Large intestine (tissue), 3 donors: Measurements from ENCODE around the gene LRRK1. TPM values are rescaled to one million over a fixed set of nuclear protein-coding genes. Genes with fewer than 3 reads are reported as not detected.

Experiments
- DNase-seq, 2 donors: peaks; one replicate each; pipeline versions ENCODE4 v3.0.0 to v3.0.0-alpha.2; 2013
- H3K27ac ChIP-seq: one replicate; pipeline ENCODE4 v1.5.1; 2013; ENCODE audit warnings: low read length
- H3K27me3 ChIP-seq: 2 replicates; pipeline ENCODE4 v1.6.1; 2013; ENCODE audit warnings: low read length; ENCODE audit not compliant: control insufficient read depth, insufficient read depth
- H3K36me3 ChIP-seq: 2 replicates; pipeline ENCODE4 v1.6.1; 2013; ENCODE audit warnings: low read length; ENCODE audit not compliant: control insufficient read depth, insufficient read depth
- H3K4me1 ChIP-seq: one replicate; pipeline ENCODE4 v1.6.1; 2013; ENCODE audit warnings: low read length; ENCODE audit not compliant: control insufficient read depth, insufficient read depth
- H3K4me3 ChIP-seq: one replicate; pipeline ENCODE4 v1.5.1; 2013; ENCODE audit warnings: low read length
- H3K9me3 ChIP-seq: one replicate; pipeline ENCODE4 v1.6.1; 2013; ENCODE audit warnings: mild to moderate bottlenecking, low read depth, low read length, moderate library complexity; ENCODE audit not compliant: control insufficient read depth
- WGBS: methylation state at CpG from one replicate; pipeline ENCODE4 v1.1.5; 2013; ENCODE audit warnings: low lambda C conversion rate; ENCODE audit not compliant: insufficient coverage; 5-methylcytosine and 5-hydroxymethylcytosine counted together
- polyA plus RNA-seq: library from polyadenylated mRNA; unstranded; fragments of 120-200 nt; gene quantifications from one replicate; pipeline ENCODE4 v1.2.1, GENCODE V29; 2013

Gene LRRK1
- polyA plus RNA-seq, 1 donor: 4.2 TPM

DNA sequence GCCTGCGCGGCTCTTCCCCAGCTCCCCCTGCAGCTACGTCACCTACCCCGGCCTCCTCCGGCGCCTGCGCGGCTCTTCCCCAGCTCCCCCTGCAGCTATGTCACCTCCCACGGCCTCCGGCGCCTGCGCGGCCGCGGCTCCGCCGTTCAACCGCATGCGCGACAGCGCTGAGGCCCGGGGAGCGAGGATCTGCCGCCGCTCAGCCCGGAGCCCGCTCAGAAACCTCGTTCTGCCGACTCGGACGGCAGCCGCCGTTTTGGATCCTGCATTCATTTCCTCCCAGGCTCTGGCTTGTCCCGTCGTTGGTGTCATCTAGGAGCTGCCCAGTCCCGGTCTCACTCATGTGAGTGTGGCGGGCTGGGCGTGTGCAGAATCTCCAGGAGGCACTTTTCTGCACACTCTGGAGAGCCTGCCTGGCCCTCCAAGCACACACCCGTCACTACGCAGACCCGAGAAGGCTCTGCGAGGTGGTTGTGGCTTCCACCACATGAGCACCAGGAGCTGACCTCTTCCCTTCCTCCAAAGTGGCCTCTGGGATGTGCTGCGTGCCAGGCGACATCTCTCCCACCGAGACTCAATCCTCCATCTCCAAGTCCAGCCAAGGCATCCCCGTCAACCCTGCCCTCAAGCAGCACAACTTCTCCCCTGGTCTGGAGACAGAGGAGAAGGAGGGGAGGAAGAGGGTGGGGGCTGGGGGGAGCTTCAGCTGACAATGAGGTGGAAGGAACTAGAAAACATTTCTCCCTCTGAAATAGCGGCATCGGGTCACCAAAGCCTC, 167.4 kb downstream of the LRRK1 start:
- Histone ChIP-seq H3K9me3 (no peaks in the 10 kb centered on the region), H3K4me3 (no peak overlapping the region), H3K27ac (no peak overlapping the region), H3K36me3 (no peaks in the 10 kb centered on the region), H3K4me1 (peaks cover 8% of the 10 kb centered on the region), H3K27me3 (no peaks in the 10 kb centered on the region)
- no peak for DNase-seq
- WGBS: 73% methylated on average over 2 of the region's 48 CpGs

DNA sequence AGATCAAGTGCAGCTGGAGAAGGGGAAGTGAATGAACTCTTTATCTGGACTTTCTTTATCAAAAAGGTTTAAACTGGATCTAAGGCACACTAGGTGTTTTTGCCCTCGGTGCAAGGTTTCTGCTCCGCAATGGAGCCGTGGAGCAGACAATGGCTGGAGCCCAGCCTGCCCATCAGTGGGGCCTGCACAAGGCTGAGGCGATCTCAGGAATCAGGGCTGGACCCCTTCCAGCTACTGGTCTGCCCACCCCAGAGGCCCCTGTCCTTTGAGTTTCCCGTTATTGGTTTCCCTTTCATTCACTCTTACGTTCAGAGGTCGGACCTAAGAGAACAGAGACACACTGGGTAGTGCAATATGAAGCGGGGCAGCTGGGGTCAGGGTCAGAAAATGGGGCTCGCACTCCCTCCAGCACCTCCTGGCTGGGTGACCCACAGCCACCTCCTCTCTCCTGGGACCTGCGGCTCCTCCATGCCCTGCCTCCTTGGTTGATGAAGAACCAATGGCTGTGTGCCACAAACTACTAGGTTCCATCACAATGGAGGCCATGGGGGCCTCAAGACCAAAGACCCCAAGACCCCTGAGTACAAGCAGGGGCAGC, 168.1 kb downstream of the LRRK1 start:
- H3K27me3 ChIP-seq: no peaks in the 10 kb centered on the region
- DNase-seq: no peak
- no peak overlapping the region for H3K27ac ChIP-seq
- H3K36me3 ChIP-seq: no peaks in the 10 kb centered on the region
- peaks cover 10% of the 10 kb centered on the region for H3K4me1 ChIP-seq
- H3K9me3 ChIP-seq: no peaks in the 10 kb centered on the region
- WGBS: no CpG with 5 or more reads among the region's 10 CpGs
- H3K4me3 ChIP-seq: no peak overlapping the region

DNA sequence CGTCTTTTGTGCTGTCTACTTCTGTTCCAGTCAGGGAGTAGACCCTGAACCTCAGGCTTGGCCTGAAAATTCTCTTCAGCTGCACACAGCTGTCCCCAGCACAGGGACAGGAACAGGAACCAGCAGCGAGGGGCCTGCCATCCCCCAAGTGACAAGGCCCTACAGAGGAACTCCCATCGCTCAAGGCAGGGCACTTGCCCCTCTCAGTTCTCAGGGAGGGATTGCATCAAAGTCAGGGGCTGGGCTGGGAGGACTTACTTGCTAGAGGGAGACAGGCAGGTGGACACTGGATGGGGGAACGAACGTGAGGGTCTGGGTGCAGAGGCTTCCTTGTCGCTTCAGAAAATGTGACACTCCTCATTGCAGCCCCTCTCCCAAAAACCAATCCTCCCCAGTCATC, 169.1 kb downstream of the LRRK1 start:
- DNase-seq: no peak
- H3K4me3 ChIP-seq: no peak overlapping the region
- H3K9me3 ChIP-seq: no peaks in the 10 kb centered on the region
- H3K27me3 ChIP-seq: no peaks in the 10 kb centered on the region
- WGBS: no CpG with 5 or more reads among the region's 6 CpGs
- H3K4me1 ChIP-seq: peaks cover 10% of the 10 kb centered on the region
- no peaks in the 10 kb centered on the region for H3K36me3 ChIP-seq
- H3K27ac ChIP-seq: no peak overlapping the region

DNA sequence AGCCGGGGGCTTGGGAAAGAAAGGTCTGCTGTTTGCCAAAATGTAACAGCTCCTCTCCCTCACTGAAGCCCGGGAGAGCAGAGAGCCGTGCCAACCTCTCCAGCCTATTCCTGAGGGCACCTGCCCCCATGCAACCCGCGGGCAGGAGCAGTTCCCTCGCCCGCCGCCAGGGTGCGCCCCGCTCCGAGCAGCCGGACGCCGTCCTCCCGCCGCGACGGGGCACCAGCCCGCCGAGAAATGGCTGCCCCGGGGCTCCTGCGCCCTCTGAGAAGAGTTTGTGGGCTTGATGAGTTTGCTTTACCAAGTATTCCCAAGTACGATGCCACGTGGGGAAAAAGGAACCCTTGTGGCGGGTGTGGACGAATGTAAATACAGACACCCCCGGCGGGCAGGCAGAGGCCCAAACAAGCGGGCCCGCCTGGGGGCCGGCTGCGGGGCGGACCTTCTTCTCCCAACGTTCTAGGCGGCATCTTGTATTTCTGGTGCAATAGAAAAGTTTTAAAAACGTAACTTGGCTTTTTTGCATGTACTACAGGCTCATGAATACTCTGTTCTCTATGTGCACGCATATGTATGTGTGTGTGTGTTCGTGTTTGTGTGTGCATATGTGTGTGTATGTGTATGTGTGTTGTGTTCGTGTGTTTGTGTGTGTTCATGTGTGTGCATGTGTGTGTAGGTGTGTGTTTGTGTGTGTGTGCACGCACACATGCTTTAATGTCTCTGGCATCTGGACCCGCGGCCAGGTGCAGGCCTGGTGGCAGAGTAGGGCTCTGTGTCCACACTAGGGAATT, 169.8 kb downstream of the LRRK1 start:
- no CpG with 5 or more reads among the region's 42 CpGs for WGBS
- H3K27ac ChIP-seq: no peak overlapping the region
- H3K36me3 ChIP-seq: no peaks in the 10 kb centered on the region
- H3K4me3 ChIP-seq: peak overlapping the region; percentile 21
- DNase-seq: peak in 1 of 2 donors; percentile 43
- H3K9me3 ChIP-seq: no peaks in the 10 kb centered on the region
- no peaks in the 10 kb centered on the region for H3K27me3 ChIP-seq
- H3K4me1 ChIP-seq: peaks cover 10% of the 10 kb centered on the region

DNA sequence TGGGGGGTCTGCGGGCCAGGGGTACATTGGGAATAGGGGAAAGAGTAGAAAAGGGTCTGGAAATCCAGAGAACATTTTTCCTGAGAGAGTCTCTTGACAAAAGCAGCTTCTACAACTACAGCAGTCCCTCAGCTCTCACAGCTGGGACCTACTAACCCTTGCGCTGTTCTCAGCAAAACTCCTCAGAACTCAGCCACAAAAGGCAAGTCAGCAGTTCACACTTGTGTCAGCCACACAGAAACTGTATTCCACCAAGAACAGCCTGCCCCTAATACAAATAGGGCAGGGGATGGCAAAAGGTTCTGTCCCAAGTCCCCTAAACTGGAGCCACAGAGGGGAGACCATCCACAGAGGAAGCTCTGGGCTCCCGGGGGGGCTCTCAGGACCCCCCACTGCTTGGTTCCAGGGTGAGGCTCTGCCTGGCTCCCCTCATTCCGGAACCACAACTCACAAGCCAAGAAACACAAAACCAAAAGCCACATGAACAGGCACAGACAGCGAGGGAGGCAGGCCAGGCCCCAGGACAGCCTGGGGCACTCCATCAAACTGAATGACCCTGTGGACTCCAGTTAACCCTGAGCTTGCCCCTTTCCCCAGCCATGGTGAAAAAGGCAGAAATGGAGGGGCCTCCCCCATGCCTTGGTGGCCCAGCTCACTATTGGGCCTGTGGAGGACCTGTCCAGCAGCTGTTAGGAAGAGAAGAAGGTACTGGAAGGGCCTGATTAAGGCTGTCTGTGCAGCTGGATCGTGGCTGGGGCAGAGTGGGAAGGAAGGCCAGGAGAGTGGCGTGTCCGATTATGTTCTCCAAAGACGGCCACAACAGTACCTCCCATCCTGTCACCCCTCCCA, 170.6 kb downstream of the LRRK1 start:
- no peak for DNase-seq
- no peak overlapping the region for H3K27ac ChIP-seq

DNA sequence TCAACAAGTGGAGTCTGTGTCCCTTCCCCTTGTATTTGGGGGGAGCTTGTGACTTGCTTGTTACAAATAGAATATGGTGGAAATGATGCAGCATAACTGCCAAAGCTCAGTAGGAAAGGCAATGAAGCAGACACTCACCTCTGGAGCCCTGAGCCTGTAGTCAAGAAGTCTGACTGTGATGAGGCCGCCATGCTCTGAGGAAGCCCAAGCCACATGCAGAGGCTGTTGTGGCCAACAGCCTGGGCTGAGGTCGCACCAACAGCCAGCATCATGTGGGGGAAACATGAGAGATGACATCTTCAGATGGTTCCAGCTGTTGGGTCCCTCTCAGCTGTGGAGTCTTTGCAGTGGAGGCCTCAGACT, 171.3 kb downstream of the LRRK1 start:
- Histone ChIP-seq H3K36me3 (no peaks in the 10 kb centered on the region), H3K4me1 (peaks cover 10% of the 10 kb centered on the region), H3K4me3 (no peak overlapping the region), H3K27me3 (no peaks in the 10 kb centered on the region), H3K9me3 (no peaks in the 10 kb centered on the region), H3K27ac (no peak overlapping the region)
- WGBS: no CpG with 5 or more reads among the region's 2 CpGs
- no peak for DNase-seq

More for the DNA sequence above, 170.6 kb downstream of the LRRK1 start:
- no CpG with 5 or more reads among the region's 9 CpGs for WGBS
- Histone ChIP-seq H3K4me3 (no peak overlapping the region), H3K4me1 (peaks cover 10% of the 10 kb centered on the region), H3K27me3 (no peaks in the 10 kb centered on the region), H3K36me3 (no peaks in the 10 kb centered on the region), H3K9me3 (no peaks in the 10 kb centered on the region)

DNA sequence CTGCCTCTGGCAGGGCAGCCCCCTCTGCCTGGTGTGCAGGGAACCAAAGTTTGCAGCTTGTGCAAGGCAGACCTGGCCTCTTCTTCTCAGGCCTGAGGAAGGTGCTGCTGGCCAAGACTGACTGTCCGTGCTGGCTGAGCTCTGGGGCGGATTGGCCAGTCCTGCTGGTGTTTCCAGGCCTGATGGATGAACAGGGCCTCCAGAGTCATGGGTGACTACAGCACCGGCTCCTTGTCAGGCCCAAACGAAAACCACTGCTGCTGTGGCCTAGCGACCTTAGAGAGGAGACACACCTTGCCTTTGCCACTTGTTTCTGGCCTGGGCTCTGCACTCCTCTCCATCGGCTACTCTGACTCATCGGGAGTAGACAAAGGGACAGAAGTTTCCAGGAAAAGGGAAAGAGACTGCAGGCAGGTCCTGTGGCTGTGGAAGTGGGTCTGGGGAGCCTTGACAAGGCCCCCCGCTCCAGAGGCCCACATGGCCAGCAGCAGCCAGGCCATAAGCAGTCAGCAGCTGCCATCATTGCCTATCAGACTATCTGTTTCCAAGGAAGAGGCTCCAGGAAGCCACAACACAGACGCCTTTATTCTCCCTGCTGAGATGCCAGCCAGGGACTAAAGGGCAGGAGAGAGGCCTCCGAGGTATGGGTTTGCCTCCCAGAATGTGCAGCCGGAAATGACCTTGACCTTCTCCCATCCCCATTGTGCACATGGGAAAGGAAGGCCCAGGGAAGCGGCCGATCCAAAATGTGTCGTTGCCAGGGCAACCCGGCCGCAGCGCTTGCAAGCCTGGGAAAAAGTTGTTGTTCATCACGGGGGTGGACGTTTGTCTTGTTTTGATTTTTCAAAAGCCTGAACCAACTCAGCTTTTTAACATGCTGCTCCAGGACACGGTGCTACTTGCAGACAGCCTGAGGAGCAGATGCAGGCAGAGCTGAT, 172.2 kb downstream of the LRRK1 start:
- H3K4me1 ChIP-seq: peaks cover 10% of the 10 kb centered on the region
- WGBS: no CpG with 5 or more reads among the region's 20 CpGs
- no peaks in the 10 kb centered on the region for H3K27me3 ChIP-seq
- no peaks in the 10 kb centered on the region for H3K9me3 ChIP-seq
- peak in 1 of 2 donors; percentile 38 for DNase-seq
- H3K4me3 ChIP-seq: no peak overlapping the region
- no peak overlapping the region for H3K27ac ChIP-seq
- no peaks in the 10 kb centered on the region for H3K36me3 ChIP-seq

DNA sequence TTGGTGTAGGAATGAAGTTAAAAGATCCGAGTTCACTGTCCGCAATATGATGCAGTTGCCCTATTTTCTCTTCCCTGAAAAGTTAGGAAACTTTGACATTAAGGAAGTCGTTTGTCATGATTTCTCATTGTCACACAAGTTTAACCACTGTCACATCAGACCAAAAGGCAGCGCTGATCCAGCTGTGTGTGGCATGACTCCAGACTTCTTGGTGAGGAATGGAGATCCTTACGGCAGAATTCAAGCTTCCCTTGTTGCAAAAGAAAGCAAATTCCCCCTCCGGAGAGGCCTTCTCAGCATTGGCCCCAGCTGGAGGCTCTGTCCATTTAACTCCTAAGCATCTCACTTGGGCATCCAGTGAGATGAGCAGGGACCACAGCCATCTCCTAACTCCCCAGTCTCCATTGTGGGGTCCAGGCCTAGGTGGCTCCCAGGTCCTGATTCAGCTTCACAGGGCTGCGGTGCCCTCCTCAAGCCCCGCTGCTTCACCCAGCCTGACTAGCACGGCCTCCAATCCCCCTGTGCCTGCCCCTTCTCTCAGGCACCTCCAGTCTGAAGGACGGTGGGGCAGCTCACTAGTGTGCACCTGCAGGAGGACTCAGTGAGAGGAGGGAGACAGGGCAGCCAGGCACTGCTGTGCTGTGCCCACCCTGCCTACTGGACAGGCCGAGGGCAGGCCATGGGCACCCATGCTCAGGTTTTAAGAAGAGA, 173.2 kb downstream of the LRRK1 start:
- Histone ChIP-seq H3K27me3 (no peaks in the 10 kb centered on the region), H3K27ac (no peak overlapping the region), H3K36me3 (no peaks in the 10 kb centered on the region), H3K9me3 (no peaks in the 10 kb centered on the region), H3K4me3 (no peak overlapping the region), H3K4me1 (peaks cover 10% of the 10 kb centered on the region)
- no CpG with 5 or more reads among the region's 11 CpGs for WGBS
- no peak for DNase-seq

DNA sequence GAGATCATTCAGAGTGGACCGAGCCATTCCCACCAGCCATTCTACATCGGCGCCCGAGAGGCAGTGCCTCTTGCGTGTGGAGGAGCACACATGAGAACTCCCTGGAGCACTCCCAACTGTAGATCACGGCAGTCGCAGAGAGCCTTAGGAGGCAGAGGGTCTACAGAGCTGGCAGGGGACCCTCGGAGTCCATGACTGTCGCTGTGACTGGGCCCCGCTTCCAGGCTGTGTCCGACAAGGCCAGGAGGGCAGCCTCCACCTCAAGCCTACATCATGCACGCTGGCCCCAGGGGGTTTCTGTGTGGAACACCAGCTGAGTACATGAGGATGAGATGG, 173.7 kb downstream of the LRRK1 start:
- H3K27ac ChIP-seq: no peak overlapping the region
- no peaks in the 10 kb centered on the region for H3K36me3 ChIP-seq
- H3K27me3 ChIP-seq: no peaks in the 10 kb centered on the region
- H3K4me1 ChIP-seq: peaks cover 10% of the 10 kb centered on the region
- H3K9me3 ChIP-seq: no peaks in the 10 kb centered on the region
- no peak overlapping the region for H3K4me3 ChIP-seq
- no CpG with 5 or more reads among the region's 12 CpGs for WGBS
- DNase-seq: no peak
